Skeletal muscle tissue (tissue), 5 donors: ENCODE data around the gene SPDYE18. TPM values are rescaled to one million over a fixed set of nuclear protein-coding genes. Genes with fewer than 3 reads are reported as not detected.
"Not testable (repeated sequence)": the region's sequence is repeated elsewhere in the genome, so short reads cannot be mapped to it uniquely, and the experiment has no call there.

ENCODE experiments used
- H3K27ac ChIP-seq: one replicate; pipeline ENCODE4 v1.7.0; 2013; ENCODE audit warnings: mild to moderate bottlenecking, low read depth, low read length, inconsistent platforms
- H3K27me3 ChIP-seq, 3 donors: one replicate each; pipeline ENCODE4 v1.7.0; 2013; ENCODE audit warnings: low read length in 3 of 3; ENCODE audit not compliant: control insufficient read depth in 3 of 3, insufficient read depth in 3 of 3
- H3K36me3 ChIP-seq, 3 donors: one replicate each; pipeline ENCODE4 v1.7.0; 2013; ENCODE audit warnings: low read length in 3 of 3; ENCODE audit not compliant: control insufficient read depth in 3 of 3, insufficient read depth in 3 of 3
- H3K4me1 ChIP-seq, 3 donors: one replicate each; pipeline ENCODE4 v1.7.0; 2013; ENCODE audit warnings: low read length in 3 of 3, mild to moderate bottlenecking in 3 of 3; ENCODE audit not compliant: control insufficient read depth in 3 of 3, insufficient read depth in 3 of 3
- H3K4me3 ChIP-seq, 3 donors: one replicate each; pipeline ENCODE4 v1.7.0; 2013; ENCODE audit warnings: low read length in 3 of 3
- H3K9ac ChIP-seq, 3 donors: one replicate each; pipeline ENCODE4 v1.7.0; 2013; ENCODE audit warnings: low read length in 3 of 3, mild to moderate bottlenecking in 3 of 3, moderate library complexity in 2 of 3, low read depth in 1 of 3
- H3K9me3 ChIP-seq, 3 donors: one replicate each; pipeline ENCODE4 v1.7.0; 2013; ENCODE audit warnings: low read length in 3 of 3; ENCODE audit not compliant: control insufficient read depth in 3 of 3
- small RNA-seq: library from RNA; depleted of rRNA; stranded (forward); fragments of <200 nt; gene quantifications from one replicate; pipeline ENCODE3, GENCODE V24; 2014
- total RNA-seq: library from RNA; depleted of rRNA; stranded (reverse); fragments of >200 nt; gene quantifications from one replicate; pipeline ENCODE4 v1.2.3, GENCODE V29; 2014
- donor health status: Osteomylitis.

Gene SPDYE18
- total RNA-seq, 1 donor from 2014 or later = not detected

DNA sequence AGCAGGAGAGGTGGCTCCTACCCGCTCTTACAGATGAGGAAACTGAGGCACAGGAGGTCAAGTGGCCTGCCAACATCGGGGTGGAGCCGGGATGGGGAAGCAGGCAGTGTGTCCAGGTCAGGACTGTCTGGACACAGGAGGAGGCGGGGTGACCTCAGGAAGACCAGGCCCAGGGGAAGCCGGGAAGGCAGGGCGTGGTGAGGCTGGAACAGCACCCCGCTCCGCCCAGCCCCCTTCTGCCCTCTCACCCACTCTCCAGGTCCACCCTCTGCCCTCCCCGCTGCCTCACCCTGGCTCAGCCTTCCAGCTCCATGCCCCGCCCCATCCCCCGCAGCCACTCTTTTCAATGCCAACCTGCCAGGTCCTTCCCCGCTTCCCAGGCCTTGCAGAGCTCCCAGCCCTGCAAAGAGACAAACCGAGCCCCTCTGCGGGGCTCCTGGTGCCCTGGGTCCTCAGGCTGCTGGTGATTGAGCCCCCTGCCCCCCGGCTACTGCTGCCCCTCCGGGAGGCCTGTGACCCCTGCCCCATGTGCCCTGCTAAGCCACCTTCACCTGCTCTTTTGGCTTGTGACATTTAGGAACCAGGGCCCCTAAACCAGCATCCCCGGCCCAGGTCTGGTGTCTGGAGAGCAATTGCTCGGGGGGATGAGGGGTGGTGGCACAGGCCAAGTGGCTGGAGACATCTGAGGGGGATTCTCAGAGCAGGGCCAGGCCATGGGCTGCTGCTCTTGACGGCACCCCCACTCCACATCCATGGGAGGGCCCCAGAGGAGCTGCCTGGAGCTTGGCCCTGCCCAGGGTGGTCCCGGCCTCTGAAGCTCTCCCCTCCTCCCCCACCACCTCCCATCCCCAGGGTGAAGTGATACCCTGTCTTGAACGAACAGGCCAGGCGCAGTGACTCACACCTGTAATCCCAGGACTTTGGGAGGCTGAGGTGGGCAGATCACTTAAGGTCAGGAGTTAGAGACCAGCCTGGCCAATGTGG is 55.9 kb downstream of the SPDYE18 start:
- H3K27ac ChIP-seq = not testable (repeated sequence)

DNA sequence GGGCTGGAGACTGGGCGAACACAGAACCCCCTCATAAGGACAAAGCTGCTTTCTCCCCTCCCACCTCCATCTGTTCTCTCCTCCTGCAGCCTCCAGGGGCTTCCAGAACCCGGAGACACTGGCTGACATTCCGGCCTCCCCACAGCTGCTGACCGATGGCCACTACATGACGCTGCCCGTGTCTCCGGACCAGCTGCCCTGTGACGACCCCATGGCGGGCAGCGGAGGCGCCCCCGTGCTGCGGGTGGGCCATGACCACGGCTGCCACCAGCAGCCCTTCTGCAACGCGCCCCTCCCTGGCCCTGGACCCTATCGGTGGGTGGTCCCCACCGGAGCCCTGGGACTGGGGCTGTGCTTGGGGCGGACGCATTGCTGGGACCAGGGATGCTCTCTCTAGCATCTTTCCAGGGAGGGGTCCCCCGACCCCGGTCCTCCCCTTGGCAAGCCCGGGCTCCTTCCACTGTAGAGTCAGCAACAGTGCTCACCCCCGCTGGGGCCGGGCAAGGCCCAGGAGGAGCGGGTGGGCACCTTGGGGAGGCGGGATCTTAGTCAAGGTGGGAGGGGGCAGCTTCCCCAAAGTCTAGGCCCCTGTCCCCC is 56.8 kb downstream of the SPDYE18 start:
- H3K4me3 ChIP-seq, H3K36me3 ChIP-seq, H3K9ac ChIP-seq, H3K27ac ChIP-seq, H3K27me3 ChIP-seq, H3K4me1 ChIP-seq, H3K9me3 ChIP-seq: not testable (repeated sequence)

More for the DNA sequence above, 55.9 kb downstream of the SPDYE18 start:
- not testable (repeated sequence) for H3K9me3 ChIP-seq, H3K9ac ChIP-seq, H3K4me1 ChIP-seq, H3K4me3 ChIP-seq, H3K36me3 ChIP-seq, H3K27me3 ChIP-seq

DNA sequence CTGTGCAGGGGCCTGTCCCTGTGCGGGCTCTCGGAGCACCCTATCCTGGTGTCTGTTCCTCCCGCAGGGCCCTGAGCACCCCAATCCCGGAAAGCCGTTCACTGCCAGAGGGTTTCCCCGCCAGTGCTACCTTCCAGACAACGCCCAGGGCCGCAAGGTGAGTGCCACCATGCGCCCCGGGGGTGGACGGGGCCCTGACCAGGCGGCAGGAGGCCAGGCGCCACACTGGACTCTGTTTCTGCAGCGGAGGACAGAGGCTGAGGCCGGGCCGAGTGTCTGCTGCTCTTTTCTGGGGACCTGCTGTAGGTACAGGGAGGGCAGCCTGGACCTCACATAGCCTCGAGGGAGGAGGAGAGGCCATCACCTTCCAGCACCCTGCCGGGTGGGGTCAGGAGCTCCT is 58.2 kb downstream of the SPDYE18 start:
- not testable (repeated sequence) for H3K27ac ChIP-seq, H3K36me3 ChIP-seq, H3K4me3 ChIP-seq, H3K9ac ChIP-seq, H3K27me3 ChIP-seq, H3K9me3 ChIP-seq, H3K4me1 ChIP-seq

DNA sequence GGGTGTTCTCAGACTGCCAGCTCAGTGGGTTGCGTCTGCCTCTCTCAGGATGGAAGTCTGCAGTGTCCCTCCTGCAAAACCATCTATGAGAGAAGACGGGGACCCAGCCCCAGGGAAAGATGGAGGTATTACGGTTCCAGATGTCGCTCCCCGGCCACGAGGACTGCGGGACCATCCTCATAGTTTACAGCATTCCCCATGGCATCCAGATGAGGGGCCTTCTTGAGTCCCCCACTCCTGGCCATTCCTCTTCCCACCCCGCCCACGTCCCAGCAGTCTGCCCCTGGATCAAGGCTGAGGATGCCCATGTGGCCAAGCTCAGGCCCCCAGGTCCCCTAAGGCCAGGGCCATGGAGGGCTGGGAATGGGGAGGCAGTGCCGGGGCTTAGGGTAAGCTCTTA is 59.1 kb downstream of the SPDYE18 start:
- not testable (repeated sequence) for H3K4me1 ChIP-seq, H3K9ac ChIP-seq, H3K36me3 ChIP-seq, H3K27ac ChIP-seq, H3K27me3 ChIP-seq, H3K4me3 ChIP-seq, H3K9me3 ChIP-seq

DNA sequence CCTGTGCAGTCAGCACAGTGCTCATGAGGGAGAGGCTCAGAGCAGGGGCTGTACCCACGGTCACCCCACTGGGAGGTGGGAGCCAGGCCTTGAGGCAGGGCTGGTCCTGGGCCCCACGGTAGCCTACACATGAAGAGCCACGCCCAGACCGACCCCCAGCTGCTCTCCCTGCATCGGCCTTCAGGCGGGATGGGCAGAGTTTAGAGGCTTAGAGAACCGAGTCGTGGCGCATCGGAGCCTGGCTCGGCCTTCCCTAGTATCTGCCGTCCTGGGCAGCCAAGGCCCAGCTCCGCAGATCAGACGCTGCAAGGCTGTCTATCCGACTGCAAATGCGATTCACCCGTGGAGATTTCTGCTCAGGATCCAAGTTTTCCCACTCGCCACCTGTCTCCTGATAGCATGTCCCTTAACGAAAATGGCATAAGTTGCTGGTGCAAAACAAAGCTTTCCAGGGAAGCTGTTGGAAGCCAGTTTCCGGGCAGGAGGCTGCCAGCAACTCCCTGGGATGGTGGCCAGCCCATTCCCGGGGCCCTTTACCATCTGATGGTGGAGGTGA is 59.6 kb downstream of the SPDYE18 start:
- not testable (repeated sequence) for H3K9me3 ChIP-seq, H3K4me1 ChIP-seq, H3K36me3 ChIP-seq, H3K27me3 ChIP-seq, H3K27ac ChIP-seq, H3K4me3 ChIP-seq, H3K9ac ChIP-seq

DNA sequence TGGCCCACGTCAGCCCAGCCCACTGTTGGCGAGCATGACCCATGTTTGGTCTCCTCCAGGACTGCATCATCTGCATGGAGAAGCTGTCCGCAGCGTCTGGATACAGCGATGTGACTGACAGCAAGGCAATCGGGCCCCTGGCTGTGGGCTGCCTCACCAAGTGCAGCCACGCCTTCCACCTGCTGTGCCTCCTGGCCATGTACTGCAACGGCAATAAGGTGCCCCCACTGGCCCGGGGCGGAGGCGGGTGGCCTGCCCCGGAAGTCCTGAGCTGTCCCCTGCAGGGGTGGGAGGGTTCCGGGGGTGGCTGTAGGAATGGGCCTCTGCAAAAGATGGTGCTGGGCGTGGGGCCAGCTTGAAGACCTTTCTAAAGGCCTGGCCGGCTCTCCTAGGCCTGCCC is 60.3 kb downstream of the SPDYE18 start:
- not testable (repeated sequence) for H3K4me1 ChIP-seq, H3K27me3 ChIP-seq, H3K36me3 ChIP-seq, H3K27ac ChIP-seq, H3K9ac ChIP-seq, H3K9me3 ChIP-seq, H3K4me3 ChIP-seq

Small RNA genes lying within 50 kb of the gene (small RNA-seq; reads per million reads assigned to genes)
- gene RF00019 = not detected

Other genes with a start within 250 kb of the SPDYE18 start
- not detected for gene SPDYE17, start 30.2 kb downstream of the SPDYE18 start, total RNA-seq
- gene CCDC146, start 60.1 kb upstream of the SPDYE18 start, total RNA-seq = 16.7 TPM
- gene FGL2, start 137.3 kb upstream of the SPDYE18 start, total RNA-seq = 32.4 TPM